Measurements from ENCODE around the gene TRHDE. TPM values are rescaled to one million over a fixed set of nuclear protein-coding genes. Genes with fewer than 3 reads are reported as not detected.

TRHDE gene
- total and polyA plus RNA-seq, 2 of the 13 experiments (the other 11 are each of a cell fraction or from before 2014, with no cell fraction given), result not detected

DNA sequence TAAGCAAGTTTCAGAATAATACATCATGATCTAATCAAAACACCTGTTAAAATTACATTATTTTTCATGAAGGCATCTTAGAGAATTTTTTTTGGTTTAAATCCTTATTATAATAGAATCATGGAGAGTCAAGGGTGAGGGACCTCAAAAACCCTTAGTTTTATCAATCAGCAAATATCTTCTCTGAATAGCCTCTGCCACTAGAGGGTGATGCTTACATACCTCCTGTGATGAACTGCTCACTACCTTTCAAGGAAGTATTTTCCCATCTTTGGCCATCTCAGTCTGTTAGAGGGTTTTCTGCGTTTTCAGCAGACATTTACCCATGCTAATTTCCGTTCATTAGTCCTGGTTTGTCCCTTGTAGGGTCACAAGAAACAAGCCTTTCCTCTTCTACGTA is 200.2 kb downstream of the TRHDE start:
- CTCF ChIA-PET (ENCODE audit: low intra/inter-chr PET ratio, low total read pairs), result no interaction called here
- no peaks in the 10 kb centered on the region for H3K9me3 ChIP-seq (ENCODE audit: low read length)
- H3K9ac ChIP-seq (ENCODE audit: insufficient read depth, low read depth, low read length), result no peak overlapping the region
- in situ Hi-C loops (cut with HindIII; ENCODE audit: extremely low pct_ligation_motif_present, low pct_unique_long_range_greater_than_20kb), result no loop called here
- WGBS (ENCODE audit: low lambda C conversion rate), result 14% methylated on average over 3 of the region's 3 CpGs
- H3K79me2 ChIP-seq (ENCODE audit: insufficient read depth, low read length), result no peaks in the 10 kb centered on the region
- intact Hi-C loops (cut with micrococcal nuclease; ENCODE audit: unreplicated experiment), result no loop called here
- DNase-seq (ENCODE audit: low spot score) (no peak), FAIRE-seq (no peak), ATAC-seq (no peak)
- no peak overlapping the region for H3K4me2 ChIP-seq (ENCODE audit: low read depth, low read length)
- H2AFZ ChIP-seq (ENCODE audit: low read length), result no peak overlapping the region
- no peaks in the 10 kb centered on the region for H3K36me3 ChIP-seq (replicated peaks in 1 of 2; ENCODE audit: control insufficient read depth in 1 of 2, insufficient read depth in 2 of 2, low read length in 2 of 2)
- TF ChIP-seq, protein P1, sequence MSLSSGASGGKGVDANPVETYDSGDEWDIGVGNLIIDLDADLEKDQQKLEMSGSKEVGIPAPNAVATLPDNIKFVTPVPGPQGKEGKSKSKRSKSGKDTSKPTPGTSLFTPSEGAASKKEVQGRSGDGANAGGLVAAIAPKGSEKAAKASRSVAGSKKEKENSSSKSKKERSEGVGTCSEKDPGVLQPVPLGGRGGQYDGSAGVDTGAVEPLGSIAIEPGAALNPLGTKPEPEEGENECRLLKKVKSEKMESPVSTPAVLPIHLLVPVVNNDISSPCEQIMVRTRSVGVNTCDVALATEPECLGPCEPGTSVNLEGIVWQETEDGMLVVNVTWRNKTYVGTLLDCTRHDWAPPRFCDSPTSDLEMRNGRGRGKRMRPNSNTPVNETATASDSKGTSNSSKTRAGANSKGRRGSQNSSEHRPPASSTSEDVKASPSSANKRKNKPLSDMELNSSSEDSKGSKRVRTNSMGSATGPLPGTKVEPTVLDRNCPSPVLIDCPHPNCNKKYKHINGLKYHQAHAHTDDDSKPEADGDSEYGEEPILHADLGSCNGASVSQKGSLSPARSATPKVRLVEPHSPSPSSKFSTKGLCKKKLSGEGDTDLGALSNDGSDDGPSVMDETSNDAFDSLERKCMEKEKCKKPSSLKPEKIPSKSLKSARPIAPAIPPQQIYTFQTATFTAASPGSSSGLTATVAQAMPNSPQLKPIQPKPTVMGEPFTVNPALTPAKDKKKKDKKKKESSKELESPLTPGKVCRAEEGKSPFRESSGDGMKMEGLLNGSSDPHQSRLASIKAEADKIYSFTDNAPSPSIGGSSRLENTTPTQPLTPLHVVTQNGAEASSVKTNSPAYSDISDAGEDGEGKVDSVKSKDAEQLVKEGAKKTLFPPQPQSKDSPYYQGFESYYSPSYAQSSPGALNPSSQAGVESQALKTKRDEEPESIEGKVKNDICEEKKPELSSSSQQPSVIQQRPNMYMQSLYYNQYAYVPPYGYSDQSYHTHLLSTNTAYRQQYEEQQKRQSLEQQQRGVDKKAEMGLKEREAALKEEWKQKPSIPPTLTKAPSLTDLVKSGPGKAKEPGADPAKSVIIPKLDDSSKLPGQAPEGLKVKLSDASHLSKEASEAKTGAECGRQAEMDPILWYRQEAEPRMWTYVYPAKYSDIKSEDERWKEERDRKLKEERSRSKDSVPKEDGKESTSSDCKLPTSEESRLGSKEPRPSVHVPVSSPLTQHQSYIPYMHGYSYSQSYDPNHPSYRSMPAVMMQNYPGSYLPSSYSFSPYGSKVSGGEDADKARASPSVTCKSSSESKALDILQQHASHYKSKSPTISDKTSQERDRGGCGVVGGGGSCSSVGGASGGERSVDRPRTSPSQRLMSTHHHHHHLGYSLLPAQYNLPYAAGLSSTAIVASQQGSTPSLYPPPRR (CRISPR knock-in tag; IDR thresholded peaks at IDR 0.05; ENCODE audit: borderline replicate concordance), result no peak
- TF ChIP-seq ZC3H4 (CRISPR knock-in tag; IDR thresholded peaks at IDR 0.05; ENCODE audit: borderline replicate concordance) (no peak), ZNF205 (CRISPR knock-in tag; IDR thresholded peaks at IDR 0.05) (no peak), HOXA7 (CRISPR knock-in tag; IDR thresholded peaks at IDR 0.05) (no peak), GABPA (IDR thresholded peaks at IDR 0.05; ENCODE audit: low read depth, low read length) (no peak), GABPA (CRISPR knock-in tag; IDR thresholded peaks at IDR 0.05; ENCODE audit: low read depth) (no peak), ZNF816 (CRISPR knock-in tag; IDR thresholded peaks at IDR 0.05; ENCODE audit: borderline replicate concordance) (no peak), ESRRA (CRISPR knock-in tag; IDR thresholded peaks at IDR 0.05; ENCODE audit: low read depth) (no peak), SP1 (IDR thresholded peaks at IDR 0.05) (no peak), SP1 (CRISPR knock-in tag; IDR thresholded peaks at IDR 0.05) (no peak), AGO2 (optimal IDR thresholded peaks at IDR 0.05; ENCODE audit: low read depth, low read length) (no peak)
- TF ChIP-seq, protein P2, sequence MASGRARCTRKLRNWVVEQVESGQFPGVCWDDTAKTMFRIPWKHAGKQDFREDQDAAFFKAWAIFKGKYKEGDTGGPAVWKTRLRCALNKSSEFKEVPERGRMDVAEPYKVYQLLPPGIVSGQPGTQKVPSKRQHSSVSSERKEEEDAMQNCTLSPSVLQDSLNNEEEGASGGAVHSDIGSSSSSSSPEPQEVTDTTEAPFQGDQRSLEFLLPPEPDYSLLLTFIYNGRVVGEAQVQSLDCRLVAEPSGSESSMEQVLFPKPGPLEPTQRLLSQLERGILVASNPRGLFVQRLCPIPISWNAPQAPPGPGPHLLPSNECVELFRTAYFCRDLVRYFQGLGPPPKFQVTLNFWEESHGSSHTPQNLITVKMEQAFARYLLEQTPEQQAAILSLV (CRISPR knock-in tag; IDR thresholded peaks at IDR 0.05; ENCODE audit: borderline replicate concordance), result no peak
- TF ChIP-seq, protein P3, sequence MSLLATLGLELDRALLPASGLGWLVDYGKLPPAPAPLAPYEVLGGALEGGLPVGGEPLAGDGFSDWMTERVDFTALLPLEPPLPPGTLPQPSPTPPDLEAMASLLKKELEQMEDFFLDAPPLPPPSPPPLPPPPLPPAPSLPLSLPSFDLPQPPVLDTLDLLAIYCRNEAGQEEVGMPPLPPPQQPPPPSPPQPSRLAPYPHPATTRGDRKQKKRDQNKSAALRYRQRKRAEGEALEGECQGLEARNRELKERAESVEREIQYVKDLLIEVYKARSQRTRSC (CRISPR knock-in tag; IDR thresholded peaks at IDR 0.05; ENCODE audit: low read depth), result no peak
- TF ChIP-seq, protein P4, sequence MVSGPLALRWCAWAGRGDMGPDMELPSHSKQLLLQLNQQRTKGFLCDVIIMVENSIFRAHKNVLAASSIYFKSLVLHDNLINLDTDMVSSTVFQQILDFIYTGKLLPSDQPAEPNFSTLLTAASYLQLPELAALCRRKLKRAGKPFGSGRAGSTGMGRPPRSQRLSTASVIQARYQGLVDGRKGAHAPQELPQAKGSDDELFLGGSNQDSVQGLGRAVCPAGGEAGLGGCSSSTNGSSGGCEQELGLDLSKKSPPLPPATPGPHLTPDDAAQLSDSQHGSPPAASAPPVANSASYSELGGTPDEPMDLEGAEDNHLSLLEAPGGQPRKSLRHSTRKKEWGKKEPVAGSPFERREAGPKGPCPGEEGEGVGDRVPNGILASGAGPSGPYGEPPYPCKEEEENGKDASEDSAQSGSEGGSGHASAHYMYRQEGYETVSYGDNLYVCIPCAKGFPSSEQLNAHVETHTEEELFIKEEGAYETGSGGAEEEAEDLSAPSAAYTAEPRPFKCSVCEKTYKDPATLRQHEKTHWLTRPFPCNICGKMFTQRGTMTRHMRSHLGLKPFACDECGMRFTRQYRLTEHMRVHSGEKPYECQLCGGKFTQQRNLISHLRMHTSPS (CRISPR knock-in tag; IDR thresholded peaks at IDR 0.05; ENCODE audit: low read depth), result no peak
- TF ChIP-seq, protein P5, sequence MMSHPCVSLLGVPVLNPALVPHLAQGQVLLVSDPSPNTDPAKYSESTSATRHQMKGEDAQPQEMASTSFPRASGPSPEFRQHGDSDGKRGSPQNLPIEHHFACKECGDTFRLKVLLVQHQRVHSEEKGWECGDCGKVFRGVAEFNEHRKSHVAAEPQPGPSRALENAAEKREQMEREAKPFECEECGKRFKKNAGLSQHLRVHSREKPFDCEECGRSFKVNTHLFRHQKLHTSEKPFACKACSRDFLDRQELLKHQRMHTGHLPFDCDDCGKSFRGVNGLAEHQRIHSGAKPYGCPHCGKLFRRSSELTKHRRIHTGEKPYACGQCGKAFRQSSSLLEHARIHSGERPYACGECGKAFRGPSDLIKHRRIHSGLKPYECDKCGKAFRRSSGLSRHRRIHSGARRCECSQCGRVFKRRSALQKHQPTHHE (CRISPR knock-in tag; IDR thresholded peaks at IDR 0.05; ENCODE audit: borderline replicate concordance), result no peak
- no peaks in the 10 kb centered on the region for H4K20me1 ChIP-seq (ENCODE audit: insufficient read depth, low read length)
- POLR2A ChIA-PET, result no interaction called here
- H3K27me3 ChIP-seq (ENCODE audit: control insufficient read depth in 1 of 2, insufficient read depth in 2 of 2, low read length in 2 of 2), result no peaks in the 10 kb centered on the region
- H3K27ac ChIP-seq (ENCODE audit: extremely low read length, insufficient read depth, low read length), result no peak overlapping the region
- BruUV-seq (replicated peaks), result no TSS peak
- no peak overlapping the region for H3K4me3 ChIP-seq (replicated peaks in 1 of 3; ENCODE audit: insufficient read depth in 1 of 3, low read depth in 2 of 3, low read length in 3 of 3)
- no peaks in the 10 kb centered on the region for H3K4me1 ChIP-seq (ENCODE audit: insufficient read depth, low read length)
